GM23248 (cell line): Measurements from ENCODE around the gene KCNH2.

Experiments
- EZH2 ChIP-seq: fragments of 200-600 bp; sonication (generic); IDR thresholded peaks from 2 replicates; pipeline ENCODE4 v1.6.1; 2018; ENCODE audit warnings: antibody characterized with exemption, mild to moderate bottlenecking; ENCODE audit not compliant: insufficient read depth, poor library complexity, severe bottlenecking
- EZH2phosphoT487 ChIP-seq: fragments of 200-600 bp; sonication (generic); IDR thresholded peaks from 2 replicates; pipeline ENCODE4 v1.6.1; 2018; ENCODE audit warnings: antibody characterized with exemption, moderate library complexity, mild to moderate bottlenecking, low read depth; ENCODE audit not compliant: insufficient read depth

GRCh38 chr7:150903606-150904005 lies 74.5 kb downstream of the KCNH2 start:
- TF ChIP-seq EZH2 (no peak), EZH2phosphoT487 (no peak)
